Fibroblast of skin of back (primary cell): ENCODE results near the gene HDDC2. TPM values are rescaled to one million over a fixed set of nuclear protein-coding genes. Genes with fewer than 3 reads are reported as not detected.
A peak's percentile ranks its signal among the peaks of the same experiment; 100 is the strongest.

Experiments
- DNase-seq: peaks from one replicate; pipeline ENCODE4 v3.0.0-alpha.2; 2013
- polyA plus RNA-seq, 2 experiments: library from polyadenylated mRNA; unstranded; fragments of 120-200 nt; gene quantifications; one replicate each; pipeline ENCODE4 v1.2.1, GENCODE V29; 2013; ENCODE audit not compliant: insufficient read length in 2 of 2

The HDDC2 gene, protein sequence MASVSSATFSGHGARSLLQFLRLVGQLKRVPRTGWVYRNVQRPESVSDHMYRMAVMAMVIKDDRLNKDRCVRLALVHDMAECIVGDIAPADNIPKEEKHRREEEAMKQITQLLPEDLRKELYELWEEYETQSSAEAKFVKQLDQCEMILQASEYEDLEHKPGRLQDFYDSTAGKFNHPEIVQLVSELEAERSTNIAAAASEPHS
- 87.2 TPM for polyA plus RNA-seq (2013, experiment 1 of 2; ENCODE audit: insufficient read length)
- polyA plus RNA-seq (2013, experiment 2 of 2; ENCODE audit: insufficient read length) = 110 TPM

DNA sequence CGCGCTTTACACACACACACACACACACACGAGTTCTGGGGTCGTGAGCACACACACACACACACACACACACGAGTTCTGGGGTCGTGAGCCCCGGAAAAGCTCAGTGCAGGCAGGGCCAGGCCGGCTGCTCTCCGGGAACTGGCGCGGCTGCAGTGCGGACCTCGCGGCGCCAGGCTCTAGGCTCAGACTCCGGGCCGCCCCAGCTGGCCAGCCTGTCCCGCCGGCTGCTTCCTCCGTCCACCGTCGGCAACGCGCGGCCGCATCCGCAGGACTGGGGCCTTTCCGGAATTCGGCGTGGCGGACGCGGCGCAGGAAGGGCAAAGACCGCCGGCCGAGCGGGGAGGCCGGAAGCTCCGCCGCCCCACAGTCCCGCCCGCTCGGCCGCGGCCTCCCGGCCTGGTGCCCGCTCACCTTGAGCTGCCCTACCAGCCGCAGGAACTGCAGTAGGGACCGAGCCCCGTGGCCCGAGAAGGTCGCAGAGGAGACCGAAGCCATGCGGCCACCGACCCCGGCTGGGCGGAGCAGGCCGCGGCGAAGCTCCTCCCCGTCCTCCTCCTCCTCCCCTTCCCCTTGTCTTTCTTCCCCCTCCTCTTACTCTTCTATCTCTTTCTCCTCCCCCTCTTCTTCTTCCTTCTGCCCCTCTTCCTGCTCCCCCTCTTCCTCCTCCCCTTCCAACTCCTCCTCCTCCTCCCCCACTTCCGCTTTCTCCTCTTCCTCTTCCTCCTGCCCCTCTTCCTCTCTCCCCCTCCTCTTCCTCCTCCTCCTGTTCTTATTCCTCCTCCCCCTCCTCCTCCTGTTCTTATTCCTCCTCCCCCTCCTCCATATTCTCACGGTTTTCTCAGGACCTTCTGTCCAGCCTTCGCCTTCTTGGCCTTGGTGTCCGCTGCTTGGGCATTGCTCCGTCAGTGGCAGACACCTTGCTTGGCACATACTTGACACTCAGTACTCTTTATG is at the start of gene HDDC2:
TSS of gene HDDC2 (minus strand) at position 533 of the 957 bp plus-strand sequence. CDS start at position 498, 35 bp downstream.
- peak; percentile 78 for DNase-seq

DNA sequence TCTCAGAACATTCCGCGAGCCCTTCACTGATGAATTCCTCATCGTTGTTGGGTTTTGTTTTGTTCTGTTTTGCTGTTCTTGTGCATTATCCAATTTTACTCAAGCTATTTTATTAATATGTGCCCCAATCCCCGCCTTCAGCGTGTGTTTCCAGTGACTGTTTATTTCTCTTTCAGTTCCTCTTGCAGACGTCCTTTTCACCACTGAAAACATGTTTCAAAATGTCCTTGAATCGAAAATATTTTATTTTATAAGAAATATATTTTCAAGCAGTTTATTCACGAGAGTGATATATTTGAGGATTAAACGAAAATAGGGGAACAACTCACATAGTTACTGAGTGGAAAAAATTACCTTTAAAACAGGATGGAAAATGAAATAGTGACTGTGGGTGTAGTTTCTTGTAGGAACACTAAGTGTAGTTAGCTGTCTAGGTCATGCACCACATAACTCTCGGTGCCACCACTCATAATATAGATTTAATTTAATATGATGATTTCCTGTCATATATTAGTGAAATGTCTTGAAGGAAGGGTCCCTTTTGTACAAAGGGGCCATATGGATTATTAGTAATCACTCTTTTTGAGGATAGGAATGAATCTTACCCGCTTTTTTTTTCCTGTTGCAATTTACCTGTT is 45.3 kb upstream of the HDDC2 start:
- DNase-seq = no peak

DNA sequence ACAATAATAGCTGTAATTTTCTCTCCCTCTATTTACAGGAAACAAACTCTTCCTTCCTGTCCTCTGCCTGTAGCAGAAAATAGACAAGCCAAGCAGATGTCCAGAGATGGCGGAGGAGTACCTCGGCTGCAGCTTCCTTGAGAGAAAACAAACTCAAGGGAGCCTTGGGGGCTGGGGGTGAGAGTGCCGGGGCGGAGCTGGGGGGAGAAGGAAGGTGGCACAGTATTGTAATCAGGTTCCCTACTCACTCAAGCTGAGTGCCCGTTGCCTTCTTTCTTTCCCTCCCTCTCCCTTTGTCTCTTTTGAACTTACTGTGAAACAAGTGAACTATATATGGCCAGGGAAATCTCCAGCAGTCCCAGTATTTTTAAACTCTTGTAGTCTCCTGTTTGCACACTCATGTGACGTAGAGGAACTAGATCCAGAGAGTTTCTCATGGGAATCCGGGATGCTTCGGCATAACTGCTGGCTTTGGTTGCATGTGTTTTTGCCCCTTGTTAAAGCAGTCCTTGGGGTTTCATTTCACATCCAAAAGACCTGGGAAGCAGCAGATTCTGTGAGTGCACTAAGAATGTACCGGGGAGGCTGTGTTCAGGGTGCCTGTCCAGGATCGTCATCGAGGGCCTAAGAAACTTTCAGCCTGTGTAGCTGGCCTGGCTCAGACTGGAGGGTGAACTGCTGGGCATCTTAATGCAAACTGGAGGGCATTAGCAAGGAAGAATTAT is 44.6 kb upstream of the HDDC2 start:
- DNase-seq = no peak

DNA sequence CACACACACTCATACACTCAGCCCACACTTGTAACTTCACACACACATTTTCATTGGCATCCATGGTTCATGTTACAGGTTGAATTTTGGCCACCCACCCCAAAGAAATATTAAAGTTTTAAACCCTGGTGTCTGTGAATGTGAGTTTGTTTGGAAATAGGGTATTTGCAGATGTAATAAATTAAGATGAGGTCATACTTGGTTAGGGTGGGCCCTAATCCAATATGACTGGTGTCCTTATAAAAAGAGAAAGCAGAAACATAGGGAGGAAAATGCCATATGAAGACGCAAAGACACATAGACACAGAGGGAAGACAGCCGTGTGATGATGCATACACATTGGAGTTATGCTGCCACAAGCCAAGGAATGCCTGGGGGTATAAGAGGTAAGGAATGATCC is 39.7 kb upstream of the HDDC2 start:
- no peak for DNase-seq

DNA sequence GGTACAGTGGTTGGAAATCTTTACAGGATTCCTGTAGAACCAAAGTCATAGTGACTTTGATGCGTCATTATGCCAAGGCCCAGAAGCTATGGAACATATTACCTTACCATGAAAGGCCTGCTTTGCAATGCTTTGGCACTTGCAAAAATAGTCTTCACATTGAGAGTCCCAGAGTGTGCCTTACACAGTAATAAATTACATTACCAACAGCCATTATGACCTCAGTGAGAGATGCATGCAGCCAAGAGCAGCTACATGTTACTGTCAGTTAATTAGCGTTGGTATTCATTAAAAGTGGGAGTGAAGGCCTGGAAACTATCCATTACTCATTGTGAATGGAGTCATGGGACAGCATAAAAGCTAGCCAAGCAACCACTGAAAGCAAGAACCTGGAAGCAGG is 39.2 kb upstream of the HDDC2 start:
- no peak for DNase-seq

DNA sequence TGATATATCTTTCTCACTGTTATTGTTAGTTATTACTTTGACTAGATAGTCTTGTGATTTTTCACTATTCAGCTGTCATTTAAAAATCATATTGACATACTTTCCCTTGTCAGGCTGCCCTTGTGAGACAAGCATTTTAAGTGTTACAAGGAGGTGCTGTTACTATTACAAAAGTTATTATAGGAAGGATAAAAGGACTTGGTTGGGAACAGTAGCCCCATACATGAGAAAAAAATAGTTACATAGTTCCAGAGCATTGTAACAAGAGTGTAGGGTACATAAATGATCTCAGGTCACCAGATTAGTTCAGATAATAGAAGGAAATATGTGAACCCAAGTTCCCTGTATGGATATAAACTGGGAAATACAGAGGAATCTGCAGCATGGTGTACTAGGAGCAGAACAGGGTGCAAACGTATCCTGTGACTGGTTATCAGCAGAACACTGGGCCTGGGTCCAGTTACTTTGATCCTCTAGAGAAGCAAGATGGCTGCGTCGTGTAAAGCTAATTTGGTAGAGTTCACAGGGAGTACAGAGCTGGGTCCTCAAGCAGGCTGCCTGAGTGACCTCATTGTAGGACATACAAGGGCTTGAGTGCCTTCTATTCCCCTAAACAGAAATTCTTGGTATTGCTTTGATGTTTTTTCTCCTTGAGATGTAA is 38.5 kb upstream of the HDDC2 start:
- no peak for DNase-seq

DNA sequence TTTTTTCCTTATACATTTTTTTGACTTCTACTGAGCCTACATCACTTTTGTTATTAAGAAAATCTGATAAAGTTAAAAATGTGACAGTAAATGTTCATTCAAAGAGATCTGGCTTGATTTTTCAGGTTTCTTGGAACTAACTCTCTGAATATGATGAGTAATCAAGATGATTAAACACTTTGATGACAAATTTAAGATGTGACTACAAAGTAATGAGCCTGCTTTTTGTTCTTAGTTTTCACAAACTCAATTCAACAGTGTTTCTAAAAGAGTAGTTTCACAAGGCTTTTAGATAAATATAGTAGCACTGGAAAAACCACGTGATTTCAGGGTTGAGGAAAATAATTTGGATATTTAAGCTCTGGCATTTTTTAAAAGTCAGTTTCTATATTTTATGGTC is 37.9 kb upstream of the HDDC2 start:
- DNase-seq = no peak

DNA sequence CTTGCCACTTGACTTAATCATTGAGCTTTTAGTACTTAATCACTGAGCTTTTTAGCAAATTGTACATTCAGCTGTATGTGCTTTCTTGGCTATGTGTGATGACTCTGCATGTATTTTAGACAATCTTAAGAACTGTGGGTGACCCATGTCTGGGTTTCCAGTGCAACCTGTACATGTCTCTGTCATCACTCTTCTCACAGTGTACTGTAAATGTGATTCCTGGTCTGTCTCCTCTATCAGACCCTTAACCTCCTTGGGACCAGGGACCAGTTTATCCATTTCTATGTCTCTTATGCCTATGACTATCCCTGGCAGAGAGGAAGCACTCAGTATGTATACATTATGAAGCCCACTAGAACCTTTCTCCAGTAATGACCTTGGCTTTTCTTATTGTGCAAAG is 36.6 kb upstream of the HDDC2 start:
- no peak for DNase-seq

DNA sequence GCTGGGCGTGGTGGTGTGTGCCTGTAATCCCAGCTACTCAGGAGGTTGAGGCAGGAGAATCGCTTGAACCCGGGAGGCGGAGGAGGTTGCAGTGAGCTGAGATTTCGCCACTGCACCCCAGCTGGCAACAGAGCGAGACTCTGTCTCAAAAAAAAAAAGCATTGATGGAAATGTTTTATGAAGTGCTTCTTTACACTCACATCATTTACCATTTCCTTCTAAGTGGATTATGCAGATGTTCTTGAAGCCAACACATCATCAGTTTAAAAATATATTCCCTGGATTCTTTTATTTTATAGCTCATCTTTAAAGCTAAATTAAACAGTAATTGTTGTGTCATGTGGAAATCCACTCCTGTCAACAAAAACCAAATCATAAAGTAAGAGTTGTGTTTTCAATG is 35.9 kb upstream of the HDDC2 start:
- no peak for DNase-seq

DNA sequence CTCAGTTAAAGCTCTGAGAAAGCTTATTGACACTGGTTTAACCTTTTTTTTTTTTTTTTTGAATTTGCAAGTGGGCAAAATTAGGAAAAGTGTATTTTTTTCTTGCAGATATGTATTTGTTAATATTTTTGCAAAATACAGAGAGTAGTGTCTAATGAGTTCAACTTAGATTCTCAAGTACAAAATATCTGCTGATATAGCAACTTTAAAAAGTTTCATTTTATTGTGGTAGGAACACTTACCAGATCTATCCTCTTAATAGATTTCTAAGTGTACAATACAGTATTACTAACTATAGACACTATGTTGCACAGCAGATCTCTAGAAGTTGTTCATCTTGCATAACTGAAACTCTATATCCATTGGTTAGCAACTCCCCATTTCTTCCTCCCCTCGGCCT is 30.9 kb upstream of the HDDC2 start:
- no peak for DNase-seq

DNA sequence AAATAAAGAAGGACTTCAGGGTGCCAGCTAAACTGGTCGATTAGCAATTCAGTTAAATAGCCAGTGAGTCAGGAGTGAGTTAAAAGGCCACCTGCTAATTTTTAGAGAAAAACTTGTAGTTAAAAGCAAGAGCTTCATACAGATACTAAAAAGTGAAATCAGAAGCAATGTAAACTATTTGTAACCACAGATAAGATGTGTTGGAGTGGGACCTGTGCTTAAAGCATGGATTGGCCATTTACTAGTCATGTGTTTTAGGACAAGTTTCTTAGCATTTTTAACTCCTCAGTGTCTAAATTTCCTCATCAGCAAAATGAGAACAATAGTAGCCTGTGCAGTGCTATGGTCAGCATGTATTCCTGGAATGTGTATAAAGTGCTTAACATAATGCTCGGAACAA is 23.8 kb upstream of the HDDC2 start:
- DNase-seq = no peak

DNA sequence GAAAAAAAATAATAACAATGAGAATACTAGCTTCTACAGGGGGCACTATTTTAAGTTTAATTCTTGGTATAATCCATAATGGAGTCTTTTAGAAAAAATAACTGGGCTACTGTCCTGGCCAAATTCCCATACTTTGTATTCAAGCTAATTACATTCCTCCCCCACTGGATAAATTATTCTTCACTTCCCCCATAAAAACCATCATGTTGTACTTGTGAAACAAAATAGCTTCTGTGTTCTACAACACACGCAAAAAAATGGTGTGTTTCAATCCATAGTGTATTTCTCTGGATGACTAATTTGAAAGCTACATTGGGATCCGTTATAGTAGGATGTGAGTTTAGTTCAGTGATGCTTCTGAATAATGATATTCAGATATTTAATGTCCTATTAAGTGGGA is 21.6 kb upstream of the HDDC2 start:
- DNase-seq = no peak

DNA sequence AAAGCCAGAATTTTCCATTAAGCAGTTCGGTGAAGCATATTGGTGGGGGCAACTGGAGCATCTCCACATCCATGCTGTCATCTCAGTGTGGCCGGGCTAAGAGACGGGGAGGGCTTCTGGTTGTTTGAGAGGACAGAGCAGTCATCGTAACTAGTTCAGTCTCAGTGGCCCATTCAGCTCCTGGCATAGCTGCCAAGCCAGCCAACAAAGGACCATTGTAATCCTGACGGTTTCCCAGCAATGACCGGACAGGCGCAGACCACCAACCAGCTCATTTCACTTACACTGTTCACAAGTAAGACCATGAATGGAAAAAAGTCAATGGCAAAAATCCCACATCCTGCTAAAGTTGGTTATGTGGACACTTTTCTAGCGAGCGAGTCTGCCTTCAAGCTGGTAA is 14.9 kb upstream of the HDDC2 start:
- no peak for DNase-seq

DNA sequence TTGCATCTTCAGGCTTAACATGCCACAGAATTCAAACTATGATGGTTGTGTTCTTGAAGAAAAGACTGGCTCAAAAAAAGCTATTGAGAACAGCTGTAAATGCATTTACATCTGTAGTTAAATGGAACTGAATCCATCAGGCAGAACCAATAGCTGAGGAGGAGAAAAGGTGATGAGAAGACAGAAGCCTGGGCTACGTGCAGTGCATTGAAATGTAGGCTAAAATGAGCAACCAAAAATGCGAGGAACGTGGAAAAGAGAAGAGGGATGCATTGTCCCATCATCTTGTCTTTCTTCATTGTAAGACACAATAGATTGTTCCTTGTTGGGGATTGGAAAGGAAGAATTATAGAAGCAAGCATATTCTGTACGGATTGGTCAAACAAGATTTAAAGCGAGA is 13.8 kb upstream of the HDDC2 start:
- DNase-seq = no peak

DNA sequence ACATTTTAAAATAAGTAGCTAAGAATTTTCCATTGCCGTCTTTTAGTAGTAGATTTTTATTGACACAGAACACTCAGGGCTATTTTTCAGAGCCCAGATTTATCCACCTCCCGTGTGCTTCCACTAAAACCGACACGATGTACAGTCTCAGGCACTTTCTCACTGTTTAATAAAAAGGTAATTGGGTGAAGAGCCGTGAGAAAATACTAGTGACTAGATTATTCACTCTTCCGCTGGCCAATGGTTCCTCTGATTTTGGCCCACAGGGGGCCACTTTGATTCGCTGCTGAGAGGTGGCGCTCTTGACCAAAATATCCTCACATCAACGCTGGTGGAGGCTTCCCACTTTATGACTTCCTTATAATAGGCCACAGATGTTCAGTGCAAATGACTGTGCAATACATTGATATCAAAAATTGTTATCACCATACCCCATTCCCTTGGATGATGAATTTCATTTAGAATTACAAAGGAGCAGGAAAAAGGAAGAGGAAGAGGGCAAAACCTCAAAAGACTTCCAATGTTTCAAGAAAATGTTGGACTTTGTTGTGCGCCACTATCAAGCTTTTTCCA is 12.3 kb upstream of the HDDC2 start:
- DNase-seq = peak; percentile 77

DNA sequence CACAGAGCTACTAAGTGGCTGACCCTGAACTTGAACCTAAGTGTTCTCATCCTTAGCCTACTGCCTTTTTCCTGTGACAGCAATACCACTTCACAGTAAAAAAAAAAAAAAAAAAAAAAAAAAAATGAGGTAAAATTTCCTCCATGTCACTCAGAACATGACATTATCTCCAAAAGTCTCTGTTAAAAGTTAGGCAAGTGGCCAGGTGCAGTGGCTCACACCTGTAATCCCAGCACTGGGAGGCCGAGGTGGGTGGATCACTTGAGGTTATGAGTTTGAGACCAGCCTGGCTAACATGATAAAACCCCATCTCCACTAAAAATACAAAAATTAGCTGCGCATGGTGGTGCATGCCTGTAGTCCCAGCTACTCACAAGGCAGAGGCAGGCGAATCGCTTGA is 11.2 kb upstream of the HDDC2 start:
- no peak for DNase-seq

DNA sequence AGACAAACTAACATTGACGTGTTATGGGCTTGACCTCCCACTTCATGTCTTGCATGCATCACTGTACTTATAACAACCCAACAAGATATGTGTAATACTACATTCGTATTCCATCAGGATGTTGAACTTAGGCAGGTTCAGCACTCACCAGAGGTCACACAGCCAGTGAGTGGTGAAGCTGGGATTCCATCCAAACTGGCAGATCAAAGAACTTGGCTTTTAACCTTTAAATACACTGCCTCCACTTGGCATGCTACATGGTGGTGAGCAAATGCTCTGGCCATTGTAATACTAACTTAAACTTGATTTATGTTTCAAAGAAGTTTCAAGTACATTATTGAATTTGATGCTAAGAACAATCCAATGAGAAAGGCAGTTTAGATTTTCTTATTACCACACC is 10.7 kb upstream of the HDDC2 start:
- no peak for DNase-seq

DNA sequence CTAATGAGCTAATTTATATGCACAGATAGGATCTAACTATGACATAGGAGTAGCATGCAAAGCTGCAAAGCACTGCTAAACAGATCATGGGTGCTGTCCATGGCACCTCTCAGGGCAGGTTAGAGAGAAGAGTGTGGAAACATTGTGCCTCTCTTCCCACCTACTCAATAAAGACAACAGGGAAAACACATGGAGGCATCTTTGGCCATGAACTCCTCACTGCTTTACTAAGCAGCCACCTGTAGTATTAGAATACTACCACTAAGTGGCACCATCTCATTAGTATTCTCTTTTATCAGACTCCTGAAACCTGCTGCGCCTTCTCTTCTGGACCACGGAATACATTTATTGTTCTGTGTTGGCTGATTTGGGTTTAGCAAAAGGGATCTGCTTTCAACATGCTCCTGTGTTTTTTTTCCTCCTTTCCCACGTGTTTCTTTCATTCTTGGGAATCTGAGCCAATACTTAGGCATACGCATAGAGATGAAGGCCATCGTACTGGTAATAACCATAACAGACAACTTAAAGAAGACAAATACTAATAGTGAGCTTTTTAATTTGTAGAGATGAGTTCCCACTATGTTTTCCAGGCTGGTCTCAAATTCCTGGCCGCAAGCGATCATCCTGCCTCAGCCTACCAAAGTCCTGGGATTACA is 9.4 kb upstream of the HDDC2 start:
- peak; percentile 68 for DNase-seq

DNA sequence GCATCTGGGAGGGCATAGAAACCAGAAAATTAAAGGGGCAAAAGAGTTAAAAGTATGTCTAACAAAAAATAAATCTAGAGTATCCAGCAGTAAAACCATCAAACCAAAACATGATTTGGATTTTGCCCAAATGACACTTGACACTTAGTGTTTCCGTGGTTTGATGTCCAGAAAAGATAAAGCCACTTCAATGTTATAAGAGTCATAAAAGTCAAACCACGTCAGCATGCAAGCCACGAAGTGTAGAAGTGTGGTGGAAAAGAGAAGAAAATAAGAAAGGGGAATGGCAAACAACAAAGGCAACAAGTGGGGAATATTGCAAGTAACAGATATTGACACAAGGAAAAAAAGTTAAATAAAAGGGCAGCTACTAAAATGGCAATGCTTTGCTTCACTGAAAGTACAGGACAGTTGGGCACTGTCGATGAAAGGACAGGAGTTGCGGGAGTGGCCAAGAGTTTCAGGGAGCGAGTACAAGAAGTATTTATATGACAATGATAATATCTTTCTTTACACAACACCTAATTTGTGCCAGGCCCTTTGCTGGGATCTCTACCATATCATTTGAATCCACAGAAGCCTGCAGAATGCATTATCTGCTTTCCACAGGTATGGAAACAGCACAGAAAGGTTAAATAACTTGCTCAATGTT is 6.3 kb upstream of the HDDC2 start:
- DNase-seq = no peak

DNA sequence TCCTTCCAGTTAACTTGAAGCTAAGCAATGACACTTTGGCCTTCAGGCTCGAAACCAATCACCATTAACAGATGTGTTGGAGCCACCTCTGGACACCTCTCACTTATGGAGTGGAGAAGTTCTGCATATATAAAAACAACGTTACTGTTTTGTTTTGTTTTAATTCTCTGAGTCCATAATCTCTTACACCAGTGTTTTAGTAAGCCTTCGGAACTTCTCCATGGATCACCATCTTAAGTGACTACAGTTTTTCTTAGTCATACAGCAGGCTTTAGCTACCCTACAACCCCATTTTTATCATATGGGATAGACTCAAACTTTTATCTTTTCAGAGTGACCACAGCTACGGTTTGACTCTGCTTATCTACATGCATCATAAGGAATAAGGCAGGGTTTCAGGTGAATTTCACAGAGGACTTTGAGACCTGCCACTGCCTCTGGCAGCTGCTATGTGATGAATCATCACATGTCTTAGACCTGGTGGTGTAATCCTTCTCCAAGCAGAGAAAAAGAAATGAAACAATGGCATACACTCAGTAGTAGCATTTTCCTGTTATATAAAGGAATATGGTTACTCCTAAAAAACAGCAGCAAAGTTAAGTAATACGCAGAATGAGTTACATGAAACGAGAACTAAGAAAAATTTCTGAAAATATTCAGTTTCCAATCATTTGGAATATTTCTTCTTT is 5.5 kb upstream of the HDDC2 start:
- DNase-seq = no peak
